ENCODE results near the gene FOXC1. TPM values are rescaled to one million over a fixed set of nuclear protein-coding genes. Genes with fewer than 3 reads are reported as not detected.
A peak's percentile ranks its signal among the peaks of the same experiment; 100 is the strongest.

The FOXC1 gene
- 2.3 TPM for total RNA-seq
- long read RNA-seq, partial matches to known transcripts: 0 of 4 reads
- long read RNA-seq, other reads (novel, unspliced or antisense): 0 of 4 reads

- intact Hi-C loops (cut with DNase I): loop anchor here (10.0 kb wide), 1 partner anchor 585 kb away; no protein-coding TSS in a partner anchor
- TF ChIP-seq CTCF (IDR thresholded peaks at IDR 0.05): no peak
- peak within 1 kb of the TSS; percentile 71 for H3K27ac ChIP-seq
- H3K9me3 ChIP-seq: no peaks in the 10 kb centered on the region
- peak within 1 kb of the TSS; percentile 70 for H3K4me3 ChIP-seq
- H3K27me3 ChIP-seq (ENCODE audit: low read depth): peaks cover 87% of the 10 kb centered on the region
- peaks cover 51% of the 10 kb centered on the region for H3K4me1 ChIP-seq
- ATAC-seq (peak; percentile 89 to 90), DNase-seq (peak; percentile 85)
- no peaks in the 10 kb centered on the region for H3K36me3 ChIP-seq
These were observed at the start of gene FOXC1 for GRCh38 chr6:1609648-1610496. TSS of gene FOXC1 (plus strand) at chr6:1609915. CDS start at chr6:1610446, 531 bp downstream.

GRCh38 chr6:1560281-1561058 is 49.2 kb upstream of the FOXC1 start:
- Histone ChIP-seq H3K27ac (no peak overlapping the region), H3K4me1 (no peaks in the 10 kb centered on the region), H3K4me3 (no peak overlapping the region), H3K27me3 (ENCODE audit: low read depth) (peaks cover 5% of the 10 kb centered on the region), H3K36me3 (no peaks in the 10 kb centered on the region), H3K9me3 (no peaks in the 10 kb centered on the region)
- no peak for ATAC-seq
- no peak for DNase-seq
- intact Hi-C loops (cut with DNase I): no loop called here
- no peak for TF ChIP-seq CTCF (IDR thresholded peaks at IDR 0.05)

- no peak for ATAC-seq
- no peaks in the 10 kb centered on the region for H3K9me3 ChIP-seq
- no peaks in the 10 kb centered on the region for H3K27me3 ChIP-seq (ENCODE audit: low read depth)
- intact Hi-C loops (cut with DNase I): no loop called here
- no peak for DNase-seq
- H3K27ac ChIP-seq: no peak overlapping the region
- H3K36me3 ChIP-seq: no peaks in the 10 kb centered on the region
- H3K4me3 ChIP-seq: no peak overlapping the region
- no peak for TF ChIP-seq CTCF (IDR thresholded peaks at IDR 0.05)
- no peaks in the 10 kb centered on the region for H3K4me1 ChIP-seq
These were observed 48.4 kb upstream of the FOXC1 start for GRCh38 chr6:1561355-1561754.

- DNase-seq (no peak), ATAC-seq (no peak)
- Histone ChIP-seq H3K9me3 (no peaks in the 10 kb centered on the region), H3K4me1 (no peaks in the 10 kb centered on the region), H3K27me3 (ENCODE audit: low read depth) (no peaks in the 10 kb centered on the region), H3K4me3 (no peak overlapping the region), H3K27ac (no peak overlapping the region), H3K36me3 (no peaks in the 10 kb centered on the region)
- no peak for TF ChIP-seq CTCF (IDR thresholded peaks at IDR 0.05)
- intact Hi-C loops (cut with DNase I): no loop called here
These were observed 47.4 kb upstream of the FOXC1 start for GRCh38 chr6:1562171-1562955.

- TF ChIP-seq CTCF (IDR thresholded peaks at IDR 0.05): no peak
- Histone ChIP-seq H3K27me3 (ENCODE audit: low read depth) (no peaks in the 10 kb centered on the region), H3K9me3 (peaks cover 17% of the 10 kb centered on the region), H3K36me3 (no peaks in the 10 kb centered on the region), H3K4me3 (no peak overlapping the region), H3K27ac (no peak overlapping the region), H3K4me1 (no peaks in the 10 kb centered on the region)
- ATAC-seq (no peak), DNase-seq (no peak)
- intact Hi-C loops (cut with DNase I): no loop called here
These were observed 40.3 kb upstream of the FOXC1 start for GRCh38 chr6:1569377-1569776.

Data from lower lobe of right lung (tissue), 2 donors.